ENCODE measurements around the gene IL21R.

Gene IL21R

DNA sequence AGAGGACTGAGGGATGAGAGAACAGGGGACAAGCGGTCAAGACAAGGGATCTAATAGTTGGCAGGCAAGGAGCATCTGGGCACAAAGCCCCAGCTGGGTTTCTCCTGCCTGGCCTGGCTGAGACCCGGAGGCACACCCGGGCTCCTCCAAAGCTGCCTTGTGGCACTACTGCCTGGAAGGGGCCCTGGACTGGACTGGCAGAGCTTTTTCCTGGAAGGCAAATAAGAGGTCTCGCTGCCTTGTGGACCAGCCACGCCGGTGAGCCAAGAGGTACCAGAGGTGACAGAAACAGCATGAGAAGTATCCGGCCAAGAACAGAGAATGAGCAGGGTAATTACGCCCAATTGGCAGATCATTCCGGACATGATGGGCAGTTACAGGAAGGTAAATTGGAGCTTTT lies 83.2 kb downstream of the IL21R start:
- DNase-seq (ENCODE audit: low read depth in 3 of 3) = no peak

DNA sequence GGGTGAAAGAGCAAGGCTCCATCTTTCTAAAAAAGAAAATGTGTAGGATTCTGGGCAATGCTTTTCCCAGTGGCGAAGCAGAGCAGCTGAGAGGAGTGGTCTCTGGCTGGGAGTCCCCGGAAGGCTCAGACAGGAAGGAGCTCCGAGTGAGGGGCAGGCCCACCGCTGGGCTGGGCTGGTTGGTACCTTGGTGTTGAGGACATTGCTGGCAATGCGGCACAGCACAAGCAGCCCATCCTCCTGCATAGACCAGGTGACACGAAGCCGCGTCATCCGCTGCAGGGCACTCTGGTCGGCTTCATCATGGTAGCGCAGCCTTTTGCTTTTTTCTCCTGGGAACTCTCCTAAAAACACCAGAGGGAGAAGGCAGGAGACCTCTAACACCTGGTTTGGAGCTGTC lies 83.8 kb downstream of the IL21R start:
- no peak for DNase-seq (ENCODE audit: low read depth in 3 of 3)

DNA sequence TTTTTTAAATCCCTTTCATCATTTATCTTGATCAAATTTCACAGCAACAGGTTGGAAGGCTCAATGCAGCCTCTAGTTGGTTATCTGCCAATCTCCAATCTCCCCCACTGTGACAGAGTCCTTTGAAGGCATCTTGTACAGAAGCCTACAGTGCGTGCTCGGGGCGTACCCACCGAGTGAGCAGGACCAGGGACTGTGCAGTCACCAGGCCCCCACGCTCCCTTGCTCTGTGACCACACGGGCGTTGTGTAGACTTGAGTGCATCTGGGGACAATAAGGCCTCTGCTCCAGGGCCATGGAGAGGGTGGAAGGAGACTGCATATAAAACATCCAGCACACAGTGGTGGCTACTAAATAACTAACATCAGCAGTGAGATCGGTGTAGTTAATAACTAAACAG lies 84.4 kb downstream of the IL21R start:
- DNase-seq (ENCODE audit: low read depth in 3 of 3) = no peak

DNA sequence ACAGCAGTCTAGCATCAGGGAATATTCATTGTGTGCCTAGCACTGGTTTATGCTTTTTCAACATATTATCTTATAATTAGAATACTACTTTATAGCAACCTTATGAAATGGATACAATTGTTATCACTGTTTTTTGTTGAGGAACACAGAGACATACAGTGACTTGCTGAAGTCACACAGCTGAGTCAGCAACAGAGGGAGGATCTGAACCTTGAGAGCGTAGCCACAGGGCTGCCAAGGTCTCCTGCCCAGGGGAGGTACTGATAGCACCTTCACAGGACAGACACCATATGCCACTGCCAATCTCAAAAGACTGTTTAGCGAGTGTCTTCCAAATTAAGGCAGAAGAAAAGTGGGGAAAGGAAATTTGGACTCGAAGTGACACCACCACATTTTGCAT lies 84.8 kb downstream of the IL21R start:
- no peak for DNase-seq (ENCODE audit: low read depth in 3 of 3)

DNA sequence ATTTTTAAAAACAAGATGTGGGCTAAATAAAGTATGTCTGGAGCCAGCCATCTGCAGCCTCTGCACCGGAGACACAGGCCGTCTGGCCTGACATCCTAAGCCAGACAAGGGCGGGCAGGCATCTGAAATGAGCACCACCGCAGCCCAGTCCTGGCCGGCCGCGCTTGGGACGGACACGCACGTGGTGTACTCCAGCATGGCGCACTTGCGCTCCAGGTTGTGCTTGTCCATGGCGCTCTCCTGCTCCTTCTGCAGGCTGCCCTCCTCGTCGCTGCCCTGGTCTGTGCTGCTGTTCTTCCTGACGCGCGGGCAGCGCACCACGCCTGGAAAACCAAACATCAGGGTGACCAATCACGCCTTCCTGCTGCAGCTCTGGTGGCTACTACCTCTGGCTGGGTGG lies 87.4 kb downstream of the IL21R start:
- no peak for DNase-seq (ENCODE audit: low read depth in 3 of 3)

DNA sequence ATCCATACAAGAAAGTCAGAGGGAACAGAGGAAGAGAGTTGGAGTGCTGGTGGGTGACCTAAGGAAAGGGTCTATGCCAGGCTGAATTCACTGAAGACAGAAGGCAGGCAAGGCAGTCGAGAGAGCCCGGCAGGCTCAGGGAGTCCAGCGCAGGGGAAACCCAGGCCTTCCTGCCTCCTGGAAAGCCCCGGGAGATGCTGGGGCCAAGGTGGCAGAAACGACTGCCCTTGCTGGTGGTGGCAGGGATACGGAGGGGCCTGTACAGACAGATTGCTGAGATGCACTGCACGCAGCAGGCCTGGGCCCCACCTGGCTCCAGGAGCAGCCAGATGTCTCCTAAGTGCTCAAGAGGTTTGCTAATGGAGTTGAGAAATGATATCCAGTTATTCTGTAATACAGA lies 87.9 kb downstream of the IL21R start:
- no peak for DNase-seq (ENCODE audit: low read depth in 3 of 3)

DNA sequence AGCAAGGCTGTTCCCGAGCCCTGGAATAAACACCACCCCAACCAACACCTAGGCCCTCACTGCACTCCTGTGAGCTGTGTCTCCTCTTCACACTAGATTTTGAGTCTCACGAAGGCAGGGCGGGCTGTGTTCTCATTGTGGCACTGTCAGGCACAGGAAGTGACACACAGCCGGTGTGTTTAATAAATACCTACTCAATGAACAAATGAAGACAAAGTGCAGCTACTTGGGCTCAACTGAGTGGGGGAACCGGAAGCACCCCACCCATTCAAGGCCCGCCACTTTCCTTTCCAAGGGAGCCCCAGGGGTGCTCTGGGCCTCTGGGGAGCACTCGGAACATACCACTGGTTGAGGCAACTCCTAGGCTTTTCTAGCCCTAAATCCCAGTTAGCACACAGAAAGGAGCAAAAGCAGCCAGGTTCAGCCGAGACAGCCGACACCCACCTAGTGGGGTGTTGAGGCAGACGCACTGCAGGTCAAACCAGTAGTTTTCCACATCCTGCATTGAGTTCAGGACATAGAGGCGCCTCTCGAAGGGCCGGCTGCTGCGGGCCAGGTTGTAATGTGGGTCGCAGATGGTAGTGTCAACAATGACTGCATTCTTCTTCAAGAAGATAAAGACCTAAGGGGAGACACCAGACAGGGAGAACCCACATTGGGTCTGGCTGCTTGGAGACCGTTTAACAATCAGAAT lies 90.1 kb downstream of the IL21R start:
- no peak for DNase-seq (ENCODE audit: low read depth in 3 of 3)

DNA sequence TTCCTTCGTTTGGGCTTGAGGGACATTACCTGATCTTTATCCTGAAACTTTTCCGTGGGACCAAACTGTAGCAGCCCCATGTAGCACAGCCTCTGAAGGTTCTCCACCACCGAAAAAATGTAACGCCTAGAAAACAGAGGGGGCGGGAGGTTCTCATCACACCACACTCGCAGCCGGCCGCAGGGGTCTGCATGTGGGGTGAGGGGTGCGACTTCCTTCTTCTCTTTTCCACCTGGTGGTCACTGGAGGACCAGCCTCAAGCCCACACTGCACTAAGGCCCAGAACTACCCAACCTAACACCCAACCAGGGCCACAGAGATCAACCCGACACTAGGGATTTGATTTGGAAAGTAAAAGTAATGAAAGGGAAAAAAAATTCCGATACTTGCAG lies 90.6 kb downstream of the IL21R start:
- no peak for DNase-seq (ENCODE audit: low read depth in 3 of 3)

DNA sequence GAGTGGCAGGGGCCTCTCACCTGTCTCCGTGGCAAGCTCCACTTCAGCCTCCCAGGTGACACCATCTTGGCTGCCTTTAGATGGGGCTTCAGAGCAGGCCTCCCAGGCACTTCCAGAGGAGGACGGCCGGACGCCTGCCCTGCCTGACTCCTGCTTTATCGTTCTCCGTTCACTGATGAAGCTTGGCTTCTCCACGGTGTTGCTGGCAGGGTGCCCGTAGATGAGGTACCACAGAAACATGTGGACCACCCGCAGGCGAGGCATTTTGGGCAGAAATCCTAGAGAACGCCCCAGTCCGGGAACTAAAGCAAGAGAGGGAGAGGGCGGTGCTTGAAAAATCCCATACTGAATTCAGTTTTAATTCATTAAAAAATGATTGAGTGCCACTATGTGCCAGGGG lies 93.2 kb downstream of the IL21R start:
- no peak for DNase-seq (ENCODE audit: low read depth in 3 of 3)

DNA sequence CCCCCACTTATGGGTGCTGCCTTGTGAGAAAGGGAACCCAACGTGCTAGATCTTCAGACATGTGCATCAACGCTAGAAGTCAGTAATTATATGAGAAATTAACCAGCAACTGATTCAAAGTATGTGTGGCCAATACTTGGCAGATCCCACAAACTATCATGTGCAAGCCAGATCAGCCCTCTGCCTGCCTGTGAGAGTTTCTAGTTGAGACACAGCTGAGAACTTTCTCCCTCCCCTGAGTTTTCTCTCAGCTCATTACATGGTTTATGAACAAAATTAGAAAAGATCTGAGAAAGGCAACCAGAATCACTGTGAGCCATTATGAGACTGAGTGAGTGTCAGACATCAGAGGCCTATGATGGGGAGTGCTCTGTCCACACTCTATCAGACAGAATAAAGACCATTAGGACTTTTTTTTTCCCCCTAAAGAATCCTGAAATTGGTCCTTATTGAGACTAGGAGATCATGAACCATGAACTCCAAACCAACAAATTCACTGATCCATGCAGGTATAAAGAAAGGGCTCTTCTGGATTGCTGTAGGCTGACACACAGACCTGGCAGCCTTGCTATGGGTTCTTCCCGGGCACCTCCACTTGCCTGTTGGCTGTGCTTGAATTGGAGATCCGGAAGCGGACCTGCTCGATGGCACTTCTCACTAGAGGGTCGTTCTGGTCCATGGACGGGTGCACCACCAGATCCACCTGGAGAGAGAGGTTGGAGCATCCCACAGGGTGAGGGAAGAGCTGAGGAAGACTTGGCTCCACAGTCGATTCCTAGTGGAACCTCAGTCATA lies 96.3 kb downstream of the IL21R start:
- no peak for DNase-seq (ENCODE audit: low read depth in 3 of 3)

DNA sequence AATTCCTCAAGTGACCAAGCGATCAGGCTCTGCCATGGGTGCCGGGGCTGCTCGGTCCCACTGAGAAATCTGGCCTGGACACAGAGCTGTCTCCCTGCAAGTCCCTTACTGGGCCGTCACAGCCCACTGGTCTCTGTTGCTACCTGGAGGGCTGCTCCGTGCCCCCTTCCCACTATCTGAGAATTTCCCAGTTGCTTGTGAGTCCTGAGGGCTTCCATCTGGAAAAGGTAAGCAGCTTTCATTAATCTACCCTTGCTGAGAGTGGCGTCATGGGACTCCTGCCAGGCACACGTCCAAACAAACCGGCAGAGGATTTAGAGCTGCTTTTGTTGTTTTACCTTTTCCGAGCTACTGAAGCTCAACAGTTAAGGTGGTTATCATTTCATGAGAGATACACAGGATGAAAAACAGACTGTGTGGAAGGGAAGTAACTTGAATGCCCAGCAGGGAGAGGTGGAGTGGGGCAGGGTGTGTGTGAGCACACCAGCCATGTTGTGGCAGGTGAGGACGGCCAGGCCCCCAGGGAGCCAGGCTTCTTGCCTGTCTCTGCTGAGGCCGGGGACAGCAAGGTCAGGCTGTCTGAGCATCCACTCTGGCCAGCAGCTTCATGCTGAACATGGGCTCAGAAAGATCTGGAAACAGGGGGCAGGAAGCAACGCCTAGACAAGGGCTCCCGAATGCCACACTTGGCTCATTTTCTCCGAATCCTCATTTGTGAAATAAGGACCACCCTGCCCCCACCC lies 97.1 kb downstream of the IL21R start:
- no peak for DNase-seq (ENCODE audit: low read depth in 3 of 3)

DNA sequence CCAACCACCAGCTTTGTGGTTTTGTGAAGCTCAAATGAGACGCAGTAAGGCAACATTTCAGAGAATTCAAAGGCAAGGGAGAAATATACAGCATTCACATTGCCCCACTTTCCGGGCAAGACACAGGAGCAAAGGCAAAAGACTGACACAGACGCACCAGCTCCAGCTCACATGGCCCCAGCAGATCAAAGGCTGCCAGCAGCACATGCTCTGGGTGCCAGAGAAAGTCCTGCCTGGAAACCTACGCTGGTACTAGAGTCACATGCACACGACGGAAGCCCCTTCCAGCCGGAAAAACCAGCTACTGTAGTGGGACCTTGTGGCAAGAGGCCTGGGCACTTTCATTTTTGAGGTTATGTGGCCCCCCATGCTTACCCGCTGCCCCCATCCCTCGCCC lies 97.7 kb downstream of the IL21R start:
- no peak for DNase-seq (ENCODE audit: low read depth in 3 of 3)

DNA sequence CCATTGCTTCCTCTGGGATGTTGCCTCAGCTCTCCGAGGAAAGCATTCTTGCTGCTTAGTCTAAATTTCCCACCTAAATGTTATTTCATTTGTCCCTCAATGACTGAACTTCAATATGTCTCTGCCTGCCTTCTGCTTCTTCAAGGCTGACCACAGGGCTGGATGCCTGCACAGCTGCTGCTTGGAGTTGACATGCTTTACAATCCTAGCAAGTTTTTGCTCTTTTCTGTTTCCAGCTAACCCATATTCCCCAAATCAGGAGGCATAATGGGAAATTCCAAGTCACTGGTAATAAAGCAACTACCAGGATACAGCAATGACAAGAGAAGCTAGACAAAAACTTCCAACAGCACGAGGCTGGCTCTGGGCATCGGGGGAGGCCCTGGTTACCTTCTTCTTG lies 98.8 kb downstream of the IL21R start:
- DNase-seq (ENCODE audit: low read depth in 3 of 3) = no peak

All from stimulated activated CD4-positive, alpha-beta T cell treated with anti-CD3 and anti-CD28 coated beads, TNF-alpha, amount 100 ng/mL, for 48 hours (primary cell).